K562 (cell line): Measurements from ENCODE around the gene TRIM65. TPM values are rescaled to one million over a fixed set of nuclear protein-coding genes. Genes with fewer than 3 reads are reported as not detected.

ENCODE experiments used
- ATAC-seq: fragments of 200-7000 bp; cut with Tn5 transposase; 3 replicates; pipeline ENCODE4 v1.9.1; 2020; ENCODE audit warnings: moderate library complexity
- BruUV-seq: library from RNA; stranded (reverse); fragments of 400-500 nt; replicated peaks from 2 replicates; lab custom pipeline; 2021; lab: Mats Ljungman, UMichigan
- CTCF ChIA-PET: fragments of 300-600 bp; formaldehyde crosslinking; extraction: SDS; loops from one replicate; lab custom pipeline; 2021; ENCODE audit warnings: low intra/inter-chr PET ratio; lab: Yijun Ruan, JAX
- POLR2A ChIA-PET: fragments of 300-600, 350-650 bp; sonication (Branson Sonifier 250); formaldehyde crosslinking; extraction: SDS; loops from one replicate; lab custom pipeline; 2021; ENCODE audit warnings: antibody characterized with exemption, inconsistent platforms; lab: Yijun Ruan, JAX
- DNase-seq, 4 experiments: peaks; one replicate each; pipeline versions ENCODE4 v3.0.0 to v3.0.0-alpha.2; 2011 to 2018; ENCODE audit warnings: low spot score in 3 of 4, mixed read lengths in 3 of 4; ENCODE audit errors: extremely low read depth in 1 of 4
- FAIRE-seq: peaks from 2 replicates; lab custom pipeline; 2011; peaks lifted over from hg19 to GRCh38; lab: Jason Lieb, UNC
- H2AFZ ChIP-seq: 2 replicates; pipeline ENCODE4 v1.6.0; 2011; ENCODE audit warnings: low read depth, low read length, control low read depth, inconsistent platforms
- H3K27ac ChIP-seq: fragments of 200-600 bp; 3 replicates; pipeline ENCODE4 v1.8.0; 2011; ENCODE audit warnings: low read depth, mild to moderate bottlenecking, control low read depth, inconsistent platforms, low read length, moderate library complexity, mixed read lengths; ENCODE audit errors: extremely low read depth
- H3K27me3 ChIP-seq, 2 experiments: fragments of 300-600 bp in 1 of 2; 2 replicates in 1 of 2; 3 replicates in 1 of 2; pipeline versions ENCODE4 v1.6.0 to v1.8.0; 2011; ENCODE audit warnings: inconsistent platforms in 2 of 2, low read length in 2 of 2, mild to moderate bottlenecking in 1 of 2, mixed read lengths in 1 of 2, moderate library complexity in 1 of 2; ENCODE audit not compliant: control insufficient read depth in 2 of 2, insufficient read depth in 2 of 2
- H3K36me3 ChIP-seq: fragments of 300-600 bp; 3 replicates; pipeline ENCODE4 v1.8.0; 2011; ENCODE audit warnings: mild to moderate bottlenecking, low read length, inconsistent platforms; ENCODE audit not compliant: control insufficient read depth, insufficient read depth
- H3K4me1 ChIP-seq, 2 experiments: fragments of 200-600 bp in 1 of 2; replicated peaks in 1 of 2; 2 replicates in 1 of 2; 3 replicates in 1 of 2; pipeline versions ENCODE4 v1.5.1 to v1.8.0; 2011; ENCODE audit warnings: inconsistent platforms in 2 of 2, low read length in 2 of 2, mild to moderate bottlenecking in 1 of 2, mixed read lengths in 1 of 2, moderate library complexity in 1 of 2; ENCODE audit not compliant: control insufficient read depth in 2 of 2, insufficient read depth in 2 of 2
- H3K4me2 ChIP-seq: 2 replicates; pipeline ENCODE4 v1.6.1; 2011; ENCODE audit warnings: low read length, control low read depth, inconsistent platforms, mixed read lengths; ENCODE audit not compliant: insufficient read depth
- H3K4me3 ChIP-seq: fragments of 200-600 bp; sonication (generic), shearing (Covaris generic); 2 replicates; pipeline ENCODE4 v1.5.1; 2016; ENCODE audit warnings: control low read depth, inconsistent platforms
- H3K79me2 ChIP-seq: fragments of 200-600 bp; 3 replicates; pipeline ENCODE4 v1.8.0; 2011; ENCODE audit warnings: low read length, inconsistent platforms; ENCODE audit not compliant: control insufficient read depth, insufficient read depth
- H3K9ac ChIP-seq, 2 experiments: 2 replicates each; pipeline versions ENCODE4 v1.6.0 to v1.6.1; 2011; ENCODE audit warnings: low read depth in 2 of 2, low read length in 2 of 2, control low read depth in 1 of 2, inconsistent platforms in 1 of 2, mild to moderate bottlenecking in 1 of 2, mixed read lengths in 1 of 2; ENCODE audit not compliant: insufficient read depth in 1 of 2
- H3K9me1 ChIP-seq: one replicate; pipeline ENCODE4 v1.6.0; 2011; ENCODE audit warnings: inconsistent platforms, mild to moderate bottlenecking, low read length, moderate library complexity; ENCODE audit not compliant: control insufficient read depth, insufficient read depth
- H3K9me3 ChIP-seq: replicated peaks from 2 replicates; pipeline ENCODE4 v1.5.1; 2011; ENCODE audit warnings: low read depth, low read length, inconsistent platforms; ENCODE audit not compliant: control insufficient read depth, insufficient read depth
- H4K20me1 ChIP-seq: replicated peaks from 2 replicates; pipeline ENCODE4 v1.6.1; 2011; ENCODE audit warnings: low read length, inconsistent platforms, mixed read lengths; ENCODE audit not compliant: control insufficient read depth, insufficient read depth
- BDP1 ChIP-seq: IDR thresholded peaks from 3 replicates; pipeline ENCODE4 v1.6.1; 2011; ENCODE audit not compliant: insufficient read length, insufficient read depth
- ERF ChIP-seq: fragments of 450-650 bp; formaldehyde crosslinking; IDR thresholded peaks from 2 replicates; pipeline ENCODE4 v1.4.0; 2020; ENCODE audit warnings: mild to moderate bottlenecking, mixed read lengths
- MCM5 ChIP-seq: fragments of 450-650 bp; IDR thresholded peaks from 2 replicates; pipeline ENCODE4 v1.6.1; 2016; ENCODE audit warnings: low read depth
- MTA2 ChIP-seq: fragments of 450-650 bp; IDR thresholded peaks from 2 replicates; pipeline ENCODE4 v1.6.1; 2016; ENCODE audit warnings: low read depth
- TAF7 ChIP-seq: fragments of 450-650 bp; IDR thresholded peaks from 2 replicates; pipeline ENCODE4 v1.6.1; 2016; ENCODE audit warnings: missing genetic modification characterization, missing compliant biosample characterization
- WGBS: fragments of 100-300 bp; shearing (Covaris generic); methylation state at CpG from one replicate; pipeline ENCODE4 v1.1.6; 2016; ENCODE audit warnings: low coverage, mixed read lengths; ENCODE audit not compliant: insufficient coverage; ENCODE audit errors: missing lambda C conversion rate; 5-methylcytosine and 5-hydroxymethylcytosine counted together
- in situ Hi-C: fragments of 300-500 bp; cut with MboI; formaldehyde crosslinking; loops from 4 replicates; pipeline ENCODE4 v1.15.0; 2018; ENCODE audit warnings: inconsistent platforms, mixed read lengths
- intact Hi-C: fragments of 100-400 bp; cut with micrococcal nuclease; formaldehyde crosslinking; loops from 2 replicates; pipeline ENCODE4 v1.14.2; 2022
- polyA plus RNA-seq, 8 experiments: library from polyadenylated mRNA; depleted of rRNA in 4 of 8; stranded (reverse) in 5 of 8; unstranded in 3 of 8; fragments of >200 nt; fragmentation: Nextera tagmentation in 2 of 8; fragmentation: Illumina TruSeq in 1 of 8; extraction: Ambion mirVana in 2 of 8; extraction: Trizol in 1 of 8; gene quantifications; 2 replicates each; pipeline versions ENCODE4 v1.2.1 to v1.2.3, GENCODE V29; 2011 to 2014; ENCODE audit warnings: inconsistent platforms in 1 of 8, missing spikeins in 1 of 8
- total RNA-seq, 7 experiments: library from RNA; depleted of rRNA in 6 of 7; stranded (reverse); fragments of >200 nt in 6 of 7; fragmentation: Illumina TruSeq in 2 of 7; extraction: Trizol in 2 of 7; gene quantifications; 2 replicates each; pipeline versions ENCODE4 v1.2.1 to v1.2.3, GENCODE V29; 2011 to 2021; ENCODE audit warnings: low replicate concordance in 1 of 7
- TF ChIP-seq, protein P1 (sequence below): sonication (generic); formaldehyde crosslinking; IDR thresholded peaks from 2 replicates; pipeline ENCODE4 v1.8.0; 2022; ENCODE audit warnings: missing genetic modification reagents, mild to moderate bottlenecking, moderate library complexity, borderline replicate concordance
- TF ChIP-seq, protein P2 (sequence below): sonication (generic); formaldehyde crosslinking; IDR thresholded peaks from 2 replicates; pipeline ENCODE4 v1.8.1; 2023; ENCODE audit warnings: mild to moderate bottlenecking, missing genetic modification reagents

The TRIM65 gene
- total and polyA plus RNA-seq, 9 of the 15 experiments (the other 6 are each of a cell fraction or from before 2014, with no cell fraction given), result 2.8 to 45.7 (median 22.9) TPM

DNA sequence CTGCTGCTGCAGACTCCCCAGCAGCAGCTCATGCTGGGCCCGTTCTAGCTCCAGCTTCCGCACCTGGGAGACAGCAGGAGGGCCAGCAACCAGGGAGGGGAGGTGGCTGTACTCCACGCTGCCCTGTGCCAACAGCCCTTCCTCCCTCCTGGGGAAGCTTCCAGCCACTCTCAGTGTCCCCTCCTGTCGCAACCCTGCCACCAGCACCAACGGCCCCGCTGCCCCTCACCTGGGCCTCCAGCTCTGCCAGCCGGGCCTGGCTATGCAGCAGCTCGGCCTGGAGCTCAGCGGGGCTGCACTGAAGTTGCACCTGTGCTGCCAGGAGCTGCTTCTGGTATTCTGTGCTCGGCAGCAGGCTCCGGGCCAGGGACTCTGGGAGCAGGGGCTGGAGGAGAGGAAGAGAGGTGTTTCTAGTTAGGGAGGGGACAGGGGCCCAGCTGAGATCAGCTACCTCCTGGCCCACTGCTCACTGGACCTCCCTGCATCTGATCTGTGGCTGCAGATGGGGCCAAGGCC is 23.4 kb upstream of the TRIM65 start (continued):
- TF ChIP-seq, protein P1, sequence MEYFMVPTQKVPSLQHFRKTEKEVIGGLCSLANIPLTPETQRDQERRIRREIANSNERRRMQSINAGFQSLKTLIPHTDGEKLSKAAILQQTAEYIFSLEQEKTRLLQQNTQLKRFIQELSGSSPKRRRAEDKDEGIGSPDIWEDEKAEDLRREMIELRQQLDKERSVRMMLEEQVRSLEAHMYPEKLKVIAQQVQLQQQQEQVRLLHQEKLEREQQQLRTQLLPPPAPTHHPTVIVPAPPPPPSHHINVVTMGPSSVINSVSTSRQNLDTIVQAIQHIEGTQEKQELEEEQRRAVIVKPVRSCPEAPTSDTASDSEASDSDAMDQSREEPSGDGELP (CRISPR knock-in tag), result no peak
- TF ChIP-seq TAF7 (tag) (no peak), MCM5 (no peak), ERF (CRISPR knock-in tag) (no peak), MTA2 (no peak)

DNA sequence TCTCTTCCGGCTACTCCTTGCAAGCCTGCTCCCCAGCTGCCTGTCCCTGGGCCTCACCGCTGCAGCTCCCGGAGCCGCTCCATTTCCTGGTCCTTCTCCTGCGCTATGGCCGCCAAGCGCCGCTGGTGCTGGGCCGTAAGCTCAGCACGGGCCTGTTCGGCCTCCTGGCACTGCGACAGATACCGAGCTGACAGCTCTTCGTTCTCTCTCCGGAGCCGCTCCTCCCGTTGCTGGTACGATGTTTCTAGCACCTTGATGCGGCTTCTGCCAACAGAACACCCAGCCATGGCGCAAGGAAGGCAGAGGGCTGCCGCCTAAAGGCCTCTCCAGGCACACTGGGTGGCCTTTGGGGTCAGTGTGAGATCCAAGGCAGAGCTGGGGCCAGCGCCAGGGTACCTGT is 22.9 kb upstream of the TRIM65 start:
- Histone ChIP-seq H2AFZ (no peak overlapping the region), H3K4me3 (no peak overlapping the region), H3K79me2 (no peaks in the 10 kb centered on the region), H4K20me1 (no peaks in the 10 kb centered on the region), H3K9ac (peak overlapping the region in 1 of 2 experiments; percentile 71; a peak in 2 of 4 replicates), H3K9me3 (no peaks in the 10 kb centered on the region), H3K27ac (no peak overlapping the region), H3K27me3 (no peaks in the 10 kb centered on the region), H3K4me2 (no peak overlapping the region), H3K36me3 (0 out of 3 replicates have a peak, but pooled peaks cover 3% of the 10 kb centered on the region), H3K9me1 (no peaks in the 10 kb centered on the region), H3K4me1 (peaks cover 0 to 42% of the 10 kb centered on the region in 2 experiments; a peak in 2 of 5 replicates)
- POLR2A ChIA-PET, result interaction anchor here (0.6 to 1.8 kb wide), 5 partner anchors 8 to 59 kb away, joined by 3 to 7 read pairs (median 5); partner anchors contain the start of genes ACOX1 and TEN1
- DNase-seq, result no peak
- TF ChIP-seq, protein P2, sequence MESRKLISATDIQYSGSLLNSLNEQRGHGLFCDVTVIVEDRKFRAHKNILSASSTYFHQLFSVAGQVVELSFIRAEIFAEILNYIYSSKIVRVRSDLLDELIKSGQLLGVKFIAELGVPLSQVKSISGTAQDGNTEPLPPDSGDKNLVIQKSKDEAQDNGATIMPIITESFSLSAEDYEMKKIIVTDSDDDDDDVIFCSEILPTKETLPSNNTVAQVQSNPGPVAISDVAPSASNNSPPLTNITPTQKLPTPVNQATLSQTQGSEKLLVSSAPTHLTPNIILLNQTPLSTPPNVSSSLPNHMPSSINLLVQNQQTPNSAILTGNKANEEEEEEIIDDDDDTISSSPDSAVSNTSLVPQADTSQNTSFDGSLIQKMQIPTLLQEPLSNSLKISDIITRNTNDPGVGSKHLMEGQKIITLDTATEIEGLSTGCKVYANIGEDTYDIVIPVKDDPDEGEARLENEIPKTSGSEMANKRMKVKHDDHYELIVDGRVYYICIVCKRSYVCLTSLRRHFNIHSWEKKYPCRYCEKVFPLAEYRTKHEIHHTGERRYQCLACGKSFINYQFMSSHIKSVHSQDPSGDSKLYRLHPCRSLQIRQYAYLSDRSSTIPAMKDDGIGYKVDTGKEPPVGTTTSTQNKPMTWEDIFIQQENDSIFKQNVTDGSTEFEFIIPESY (CRISPR knock-in tag), result peak; percentile 84
- TF ChIP-seq BDP1, result no peak
- CTCF ChIA-PET, result no interaction called here
- intact Hi-C loops (no loop called here), in situ Hi-C loops (no loop called here)
- 88% methylated on average over 15 of the region's 22 CpGs for WGBS
- no TSS peak for BruUV-seq
- no peak for FAIRE-seq
- ATAC-seq, result no peak
